ENCODE data around the gene BCL7C.

Gene BCL7C

GRCh38 chr16:30894540-30895368 lies 877 bp upstream of the BCL7C start:
- Histone ChIP-seq H3K79me1 (ENCODE audit: low read depth, low read length) (peaks cover 6% of the 10 kb centered on the region), H2BK5ac (ENCODE audit: low read length) (peak overlapping the region; percentile 42), H3K4me1 (ENCODE audit: control insufficient read depth in 2 of 2, insufficient read depth in 1 of 2, low read depth in 1 of 2, low read length in 2 of 2) (peaks cover 16 to 20% of the 10 kb centered on the region in 2 donors), H3K9ac (ENCODE audit: low read depth, low read length, poor library complexity) (peak overlapping the region; percentile 95), H3K4me3 (ENCODE audit: low read length in 2 of 2) (peak overlapping the region; percentile 82 to 93), H3K36me3 (replicated peaks in 1 of 2; ENCODE audit: control insufficient read depth in 2 of 2, insufficient read depth in 2 of 2, low read length in 2 of 2) (peaks cover 4 to 25% of the 10 kb centered on the region in 2 donors), H2AFZ (ENCODE audit: low read length) (peak overlapping the region; percentile 93), H4K8ac (ENCODE audit: low read depth, low read length) (peak overlapping the region; percentile 88), H4K91ac (ENCODE audit: low read depth, low read length, poor library complexity) (no peak overlapping the region), H3K23ac (ENCODE audit: low read depth, low read length, poor library complexity) (no peak overlapping the region), H3K9me3 (replicated peaks in 1 of 2; ENCODE audit: control insufficient read depth in 2 of 2, insufficient read depth in 1 of 2, low read depth in 1 of 2, low read length in 2 of 2) (no peaks in the 10 kb centered on the region), H3K4ac (ENCODE audit: low read length) (no peak overlapping the region), H3K27ac (replicated peaks; ENCODE audit: low read length) (peak overlapping the region; percentile 50), H3K14ac (ENCODE audit: low read length) (peak overlapping the region; percentile 79), H3K18ac (ENCODE audit: low read length) (peak overlapping the region; percentile 99), H2BK120ac (ENCODE audit: low read depth, low read length) (no peak overlapping the region), H2BK15ac (ENCODE audit: low read length) (peak overlapping the region; percentile 88), H2BK12ac (ENCODE audit: low read length) (no peak overlapping the region), H2AK5ac (ENCODE audit: low read depth, low read length) (no peak overlapping the region), H3K27me3 (ENCODE audit: control insufficient read depth in 3 of 3, insufficient read depth in 3 of 3, low read depth in 1 of 3, low read length in 3 of 3) (no peaks in the 10 kb centered on the region), H3K4me2 (ENCODE audit: insufficient read depth, low read length, poor library complexity, severe bottlenecking) (peak overlapping the region; percentile 78)
- DNase-seq (ENCODE audit: low spot score), result no peak
- no CpG with 5 or more reads among the region's 16 CpGs for WGBS, 2 donors (ENCODE audit: extremely low coverage in 2 of 2, insufficient read length in 2 of 2, insufficient replicate concordance in 1 of 2)

GRCh38 chr16:30893417-30893743 lies 497 bp downstream of the BCL7C start:
- Histone ChIP-seq H3K4me3 (ENCODE audit: low read length in 2 of 2) (peak overlapping the region; percentile 87 to 93), H2BK120ac (ENCODE audit: low read depth, low read length) (peak overlapping the region; percentile 85), H3K79me1 (ENCODE audit: low read depth, low read length) (peaks cover 6% of the 10 kb centered on the region), H3K4me2 (ENCODE audit: insufficient read depth, low read length, poor library complexity, severe bottlenecking) (peak overlapping the region; percentile 84), H2BK15ac (ENCODE audit: low read length) (peak overlapping the region; percentile 52), H3K14ac (ENCODE audit: low read length) (peak overlapping the region; percentile 77), H4K91ac (ENCODE audit: low read depth, low read length, poor library complexity) (no peak overlapping the region), H3K4ac (ENCODE audit: low read length) (peak overlapping the region; percentile 39), H2BK5ac (ENCODE audit: low read length) (no peak overlapping the region), H3K9ac (ENCODE audit: low read depth, low read length, poor library complexity) (peak overlapping the region; percentile 98), H3K18ac (ENCODE audit: low read length) (peak overlapping the region; percentile 97), H2AFZ (ENCODE audit: low read length) (peak overlapping the region; percentile 93), H3K27ac (replicated peaks; ENCODE audit: low read length) (peak overlapping the region; percentile 31), H3K36me3 (replicated peaks in 1 of 2; ENCODE audit: control insufficient read depth in 2 of 2, insufficient read depth in 2 of 2, low read length in 2 of 2) (peaks cover 9 to 38% of the 10 kb centered on the region in 2 donors), H3K9me3 (replicated peaks in 1 of 2; ENCODE audit: control insufficient read depth in 2 of 2, insufficient read depth in 1 of 2, low read depth in 1 of 2, low read length in 2 of 2) (no peaks in the 10 kb centered on the region), H4K8ac (ENCODE audit: low read depth, low read length) (no peak overlapping the region), H2BK12ac (ENCODE audit: low read length) (no peak overlapping the region), H3K4me1 (ENCODE audit: control insufficient read depth in 2 of 2, insufficient read depth in 1 of 2, low read depth in 1 of 2, low read length in 2 of 2) (peaks cover 16 to 20% of the 10 kb centered on the region in 2 donors), H3K27me3 (ENCODE audit: control insufficient read depth in 3 of 3, insufficient read depth in 3 of 3, low read depth in 1 of 3, low read length in 3 of 3) (no peaks in the 10 kb centered on the region), H3K23ac (ENCODE audit: low read depth, low read length, poor library complexity) (peak overlapping the region; percentile 82), H2AK5ac (ENCODE audit: low read depth, low read length) (peak overlapping the region; percentile 85)
- DNase-seq (ENCODE audit: low spot score), result no peak
- no CpG with 5 or more reads among the region's 11 CpGs for WGBS, 2 donors (ENCODE audit: extremely low coverage in 2 of 2, insufficient read length in 2 of 2, insufficient replicate concordance in 1 of 2)

GRCh38 chr16:30892670-30893416 lies 1.0 kb downstream of the BCL7C start:
- no peak overlapping the region for H2BK5ac ChIP-seq (ENCODE audit: low read length)
- H3K4ac ChIP-seq (ENCODE audit: low read length), result no peak overlapping the region
- no peak for DNase-seq (ENCODE audit: low spot score)
- peak overlapping the region; percentile 84 for H3K4me2 ChIP-seq (ENCODE audit: insufficient read depth, low read length, poor library complexity, severe bottlenecking)
- H3K79me1 ChIP-seq (ENCODE audit: low read depth, low read length), result peaks cover 6% of the 10 kb centered on the region
- no peak overlapping the region for H2BK120ac ChIP-seq (ENCODE audit: low read depth, low read length)
- H3K18ac ChIP-seq (ENCODE audit: low read length), result peak overlapping the region; percentile 77
- no peak overlapping the region for H4K8ac ChIP-seq (ENCODE audit: low read depth, low read length)
- no peak overlapping the region for H2BK12ac ChIP-seq (ENCODE audit: low read length)
- WGBS, 2 donors (ENCODE audit: extremely low coverage in 2 of 2, insufficient read length in 2 of 2, insufficient replicate concordance in 1 of 2), result no CpG with 5 or more reads among the region's 20 CpGs
- H3K9me3 ChIP-seq (replicated peaks in 1 of 2; ENCODE audit: control insufficient read depth in 2 of 2, insufficient read depth in 1 of 2, low read depth in 1 of 2, low read length in 2 of 2), result no peaks in the 10 kb centered on the region
- peak overlapping the region; percentile 82 for H3K23ac ChIP-seq (ENCODE audit: low read depth, low read length, poor library complexity)
- H2AFZ ChIP-seq (ENCODE audit: low read length), result no peak overlapping the region
- peak overlapping the region; percentile 85 for H2AK5ac ChIP-seq (ENCODE audit: low read depth, low read length)
- H3K27ac ChIP-seq (replicated peaks; ENCODE audit: low read length), result no peak overlapping the region
- peak overlapping the region; percentile 47 for H3K14ac ChIP-seq (ENCODE audit: low read length)
- peak overlapping the region; percentile 87 to 93 for H3K4me3 ChIP-seq (ENCODE audit: low read length in 2 of 2)
- H3K27me3 ChIP-seq (ENCODE audit: control insufficient read depth in 3 of 3, insufficient read depth in 3 of 3, low read depth in 1 of 3, low read length in 3 of 3), result no peaks in the 10 kb centered on the region
- peak overlapping the region; percentile 98 for H3K9ac ChIP-seq (ENCODE audit: low read depth, low read length, poor library complexity)
- H4K91ac ChIP-seq (ENCODE audit: low read depth, low read length, poor library complexity), result no peak overlapping the region
- H3K36me3 ChIP-seq (replicated peaks in 1 of 2; ENCODE audit: control insufficient read depth in 2 of 2, insufficient read depth in 2 of 2, low read length in 2 of 2), result peaks cover 9 to 42% of the 10 kb centered on the region in 2 donors
- peak overlapping the region; percentile 52 for H2BK15ac ChIP-seq (ENCODE audit: low read length)
- peaks cover 16 to 20% of the 10 kb centered on the region in 2 donors for H3K4me1 ChIP-seq (ENCODE audit: control insufficient read depth in 2 of 2, insufficient read depth in 1 of 2, low read depth in 1 of 2, low read length in 2 of 2)
